Transverse colon (tissue), 4 donors: ENCODE measurements around the gene PCDHGB5. TPM values are rescaled to one million over a fixed set of nuclear protein-coding genes. Genes with fewer than 3 reads are reported as not detected.
"Not testable (repeated sequence)": the region's sequence is repeated elsewhere in the genome, so short reads cannot be mapped to it uniquely, and the experiment has no call there.

Experiments used
- DNase-seq: peaks from one replicate; pipeline ENCODE4 v3.0.0-alpha.2; 2019
- H3K27ac ChIP-seq, 4 donors: fragments of 200-600 bp; sonication (generic); 2 replicates each; pipeline ENCODE4 v1.5.1; 2016 to 2018; ENCODE audit warnings: inconsistent platforms in 4 of 4
- H3K27me3 ChIP-seq: fragments of 200-600 bp; sonication (generic); 2 replicates; pipeline ENCODE4 v1.5.1; 2017; ENCODE audit warnings: inconsistent platforms
- H3K36me3 ChIP-seq, 4 donors: fragments of 200-600 bp; sonication (generic); 2 replicates each; pipeline ENCODE4 v1.5.1; 2017 to 2019; ENCODE audit warnings: inconsistent platforms in 4 of 4
- H3K4me1 ChIP-seq, 4 donors: fragments of 200-600 bp; sonication (generic); 2 replicates each; pipeline ENCODE4 v1.5.1; 2017 to 2020; ENCODE audit warnings: inconsistent platforms in 4 of 4
- H3K4me3 ChIP-seq, 4 donors: fragments of 200-600 bp; sonication (generic); 1 replicate in 1 of 4; 2 replicates in 3 of 4; pipeline versions ENCODE4 v1.5.1 to v1.6.1; 2017 to 2019; ENCODE audit warnings: inconsistent platforms in 4 of 4
- H3K9me3 ChIP-seq, 2 donors: fragments of 200-600 bp; sonication (generic); 2 replicates each; pipeline ENCODE4 v1.5.1; 2017 to 2019; ENCODE audit warnings: inconsistent platforms in 2 of 2
- CTCF ChIP-seq, 5 experiments: fragments of 200-600 bp in 3 of 5; fragments of 450-650 bp in 2 of 5; sonication (generic) in 3 of 5; IDR thresholded peaks; 1 replicate in 2 of 5; 2 replicates in 3 of 5; pipeline ENCODE4 v1.5.1; 2016 to 2017; ENCODE audit warnings: antibody characterized with exemption in 5 of 5, inconsistent platforms in 3 of 5, mild to moderate bottlenecking in 2 of 5, moderate library complexity in 1 of 5
- EP300 ChIP-seq: sonication (generic); formaldehyde crosslinking; IDR thresholded peaks from one replicate; pipeline ENCODE4 v1.6.1; 2017; ENCODE audit warnings: antibody characterized with exemption, low read depth
- POLR2A ChIP-seq: fragments of 450-650 bp; IDR thresholded peaks from one replicate; pipeline ENCODE4 v1.6.1; 2016; ENCODE audit warnings: antibody characterized with exemption, mild to moderate bottlenecking, moderate library complexity
- POLR2AphosphoS5 ChIP-seq, 3 donors: sonication (generic); formaldehyde crosslinking; IDR thresholded peaks; one replicate each; pipeline ENCODE4 v1.6.1; 2016; ENCODE audit warnings: antibody characterized with exemption in 3 of 3
- WGBS, 2 donors: methylation state at CpG; one replicate each; pipeline ENCODE4 v1.1.5; 2018; ENCODE audit warnings: low coverage in 1 of 2; 5-methylcytosine and 5-hydroxymethylcytosine counted together
- in situ Hi-C, 4 donors: fragments of 200-750 bp; cut with MboI; loops; one replicate each; pipeline versions ENCODE4 v1.15.0 to v1.15.1; 2017; ENCODE audit warnings: low sequenced_read_pairs in 3 of 4, low pct_ligation_motif_present in 1 of 4, low pct_unique_long_range_greater_than_20kb in 1 of 4
- intact Hi-C: fragments of 100-400 bp; cut with DNase I; formaldehyde crosslinking; loops from one replicate; pipeline ENCODE4 v1.15.1; 2023; ENCODE audit warnings: low total_unique reads
- total RNA-seq, 4 donors: library from RNA; depleted of rRNA; stranded (reverse); fragments of >200 nt; gene quantifications; one replicate each; pipeline ENCODE4 v1.1.0, GENCODE V29; 2016

Gene PCDHGB5
- total RNA-seq, 4 donors from 2014 or later, result 5.3 to 23.3 (median 9.2) TPM

DNA sequence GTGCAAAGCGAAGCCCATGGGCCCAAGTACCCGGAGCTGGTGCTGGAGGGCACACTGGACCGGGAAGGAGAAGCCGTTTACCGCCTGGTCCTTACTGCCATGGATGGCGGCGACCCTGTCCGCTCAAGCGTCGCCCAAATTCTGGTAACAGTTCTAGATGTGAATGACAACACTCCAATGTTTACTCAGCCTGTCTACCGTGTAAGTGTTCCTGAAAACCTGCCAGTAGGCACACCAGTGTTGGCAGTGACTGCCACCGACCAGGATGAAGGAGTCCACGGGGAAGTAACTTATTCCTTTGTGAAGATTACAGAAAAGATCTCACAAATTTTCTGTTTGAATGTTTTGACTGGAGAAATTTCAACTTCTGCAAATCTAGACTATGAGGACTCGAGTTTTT is 23.1 kb upstream of the PCDHGB5 start:
- H3K4me1 ChIP-seq, result no peaks in the 10 kb centered on the region
- in situ Hi-C loops (loop anchor here in 2 of 4 donors (25.0 kb wide), 2 partner anchors 162 to 188 kb away; partner anchors contain the start of genes PCDHB12 (in 1 of the 2), PCDHB13 (in 1 of the 2) and PCDHB14 (in 1 of the 2)), intact Hi-C loops (no loop called here)
- TF ChIP-seq EP300 (no peak), POLR2A (no peak)
- H3K27me3 ChIP-seq, result no peaks in the 10 kb centered on the region
- peaks cover 19 to 90% of the 10 kb centered on the region in 2 donors for H3K9me3 ChIP-seq
- peaks cover 0 to 3% (median 0%) of the 10 kb centered on the region in 4 donors for H3K36me3 ChIP-seq
- H3K4me3 ChIP-seq, result no peak overlapping the region
- DNase-seq, result no peak
- no peak overlapping the region for H3K27ac ChIP-seq
- 73 to 84% methylated on average over 3 to 14 of the region's 14 CpGs for WGBS, 2 donors

DNA sequence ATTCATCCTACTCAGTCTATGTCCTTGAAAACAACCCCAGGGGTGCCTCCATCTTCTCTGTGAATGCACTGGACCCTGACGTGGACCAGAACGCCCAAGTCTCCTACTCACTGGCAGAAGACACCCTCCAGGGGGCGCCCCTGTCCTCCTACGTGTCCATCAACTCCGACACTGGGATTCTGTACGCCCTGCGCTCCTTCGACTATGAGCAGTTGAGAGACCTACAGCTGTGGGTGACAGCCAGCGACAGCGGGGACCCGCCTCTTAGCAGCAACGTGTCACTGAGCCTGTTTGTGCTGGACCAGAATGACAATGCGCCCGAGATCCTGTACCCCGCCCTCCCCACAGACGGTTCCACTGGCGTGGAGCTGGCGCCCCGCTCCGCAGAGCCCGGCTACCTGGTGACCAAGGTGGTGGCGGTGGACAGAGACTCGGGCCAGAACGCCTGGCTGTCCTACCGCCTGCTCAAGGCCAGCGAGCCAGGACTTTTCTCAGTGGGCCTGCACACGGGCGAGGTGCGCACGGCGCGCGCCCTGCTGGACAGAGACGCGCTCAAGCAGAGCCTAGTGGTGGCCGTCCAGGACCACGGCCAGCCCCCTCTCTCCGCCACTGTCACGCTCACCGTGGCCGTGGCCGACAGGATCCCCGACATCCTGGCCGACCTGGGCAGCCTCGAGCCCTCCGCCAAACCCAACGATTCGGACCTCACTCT is 22.1 kb upstream of the PCDHGB5 start:
- H3K4me3 ChIP-seq, DNase-seq, H3K27ac ChIP-seq, intact Hi-C loops, H3K27me3 ChIP-seq, H3K4me1 ChIP-seq, H3K36me3 ChIP-seq: not testable (repeated sequence)
- in situ Hi-C loops, result loop anchor here in 1 of 4 donors (25.0 kb wide), 1 partner anchor 163 kb away; the partner anchor contains the start of genes PCDHB12, PCDHB13 and PCDHB14
- 69% methylated on average over 24 of the region's 48 CpGs; no CpG with 5 or more reads in 1 of the 2 donors for WGBS, 2 donors
- peaks cover 17 to 87% of the 10 kb centered on the region in 2 donors for H3K9me3 ChIP-seq

GRCh38 chr5:141382469-141383294 is 15.1 kb upstream of the PCDHGB5 start, which contains the start of gene PCDHGA7:
Gene PCDHGA7 (plus strand): TSS chr5:141382742. CDS start chr5:141382900, 158 bp downstream.
- TF ChIP-seq POLR2A, result no peak
- TF ChIP-seq EP300, result no peak
- no peak for TF ChIP-seq CTCF (IDR thresholded peaks at IDR 0.05)
- TF ChIP-seq POLR2AphosphoS5 (IDR thresholded peaks at IDR 0.05), result no peak
- Histone ChIP-seq H3K9me3 (peaks cover 54 to 84% of the 10 kb centered on the region in 2 donors), H3K27ac (no peak within 1 kb of the TSS), H3K36me3 (no peaks in the 10 kb centered on the region), H3K4me1 (no peaks in the 10 kb centered on the region), H3K27me3 (peaks cover 13% of the 10 kb centered on the region), H3K4me3 (peak within 1 kb of the TSS in 1 of 4 donors; percentile 21)
- in situ Hi-C loops, result loop anchor here in 1 of 4 donors (25.0 kb wide), 1 partner anchor 170 kb away; the partner anchor contains the start of genes PCDHB12, PCDHB13 and PCDHB14
- 9 to 32% methylated on average over 7 to 37 of the region's 37 CpGs for WGBS, 2 donors
- no peak for DNase-seq
- intact Hi-C loops, result no loop called here

- 50 to 67% methylated on average over 8 to 21 of the region's 21 CpGs for WGBS, 2 donors
- H3K4me1 ChIP-seq, result no peaks in the 10 kb centered on the region
- no peak overlapping the region for H3K4me3 ChIP-seq
- peaks cover 13% of the 10 kb centered on the region for H3K27me3 ChIP-seq
- intact Hi-C loops, result no loop called here
- H3K27ac ChIP-seq, result no peak overlapping the region
- peaks cover 51 to 79% of the 10 kb centered on the region in 2 donors for H3K9me3 ChIP-seq
- in situ Hi-C loops, result loop anchor here in 1 of 4 donors (25.0 kb wide), 1 partner anchor 171 kb away; the partner anchor contains the start of genes PCDHB12, PCDHB13 and PCDHB14
- H3K36me3 ChIP-seq, result no peaks in the 10 kb centered on the region
- no peak for TF ChIP-seq POLR2A
- no peak for TF ChIP-seq EP300
- TF ChIP-seq POLR2AphosphoS5 (IDR thresholded peaks at IDR 0.05), result no peak
- TF ChIP-seq CTCF (IDR thresholded peaks at IDR 0.05), result no peak
- DNase-seq, result no peak
Measured at GRCh38 chr5:141383345-141383744, 14.4 kb upstream of the PCDHGB5 start.
